Prostate gland (tissue), 2 donors: ENCODE results near the gene CDC14B.

Source experiments
- POLR2A ChIP-seq: fragments of 450-650 bp; IDR thresholded peaks from one replicate; pipeline ENCODE4 v1.6.1; 2016; ENCODE audit warnings: antibody characterized with exemption, mild to moderate bottlenecking
- POLR2AphosphoS5 ChIP-seq: sonication (generic); formaldehyde crosslinking; IDR thresholded peaks from one replicate; pipeline ENCODE4 v1.6.1; 2017; ENCODE audit warnings: antibody characterized with exemption
- TF ChIP-seq, protein P1 (sequence below), 4 experiments: fragments of 200-600 bp in 2 of 4; fragments of 450-650 bp in 2 of 4; sonication (generic) in 2 of 4; IDR thresholded peaks; 1 replicate in 3 of 4; 2 replicates in 1 of 4; pipeline ENCODE4 v1.5.1; 2016 to 2019; ENCODE audit warnings: antibody characterized with exemption in 4 of 4, mild to moderate bottlenecking in 2 of 4, moderate library complexity in 2 of 4

- TF ChIP-seq, protein P1, sequence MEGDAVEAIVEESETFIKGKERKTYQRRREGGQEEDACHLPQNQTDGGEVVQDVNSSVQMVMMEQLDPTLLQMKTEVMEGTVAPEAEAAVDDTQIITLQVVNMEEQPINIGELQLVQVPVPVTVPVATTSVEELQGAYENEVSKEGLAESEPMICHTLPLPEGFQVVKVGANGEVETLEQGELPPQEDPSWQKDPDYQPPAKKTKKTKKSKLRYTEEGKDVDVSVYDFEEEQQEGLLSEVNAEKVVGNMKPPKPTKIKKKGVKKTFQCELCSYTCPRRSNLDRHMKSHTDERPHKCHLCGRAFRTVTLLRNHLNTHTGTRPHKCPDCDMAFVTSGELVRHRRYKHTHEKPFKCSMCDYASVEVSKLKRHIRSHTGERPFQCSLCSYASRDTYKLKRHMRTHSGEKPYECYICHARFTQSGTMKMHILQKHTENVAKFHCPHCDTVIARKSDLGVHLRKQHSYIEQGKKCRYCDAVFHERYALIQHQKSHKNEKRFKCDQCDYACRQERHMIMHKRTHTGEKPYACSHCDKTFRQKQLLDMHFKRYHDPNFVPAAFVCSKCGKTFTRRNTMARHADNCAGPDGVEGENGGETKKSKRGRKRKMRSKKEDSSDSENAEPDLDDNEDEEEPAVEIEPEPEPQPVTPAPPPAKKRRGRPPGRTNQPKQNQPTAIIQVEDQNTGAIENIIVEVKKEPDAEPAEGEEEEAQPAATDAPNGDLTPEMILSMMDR (IDR thresholded peaks at IDR 0.05): no peak
- TF ChIP-seq POLR2AphosphoS5 (no peak), POLR2A (no peak)
Measured at GRCh38 chr9:96491079-96491879, 128.4 kb downstream of the CDC14B start.
